ENCODE data around the gene SYNE1.
A peak's percentile ranks its signal among the peaks of the same experiment; 100 is the strongest.
"Not testable (repeated sequence)": the region's sequence is repeated elsewhere in the genome, so short reads cannot be mapped to it uniquely, and the experiment has no call there.

SYNE1 gene

GRCh38 chr6:152091851-152092341, 545.3 kb downstream of the SYNE1 start:
- peak; percentile 63 for DNase-seq

DNA sequence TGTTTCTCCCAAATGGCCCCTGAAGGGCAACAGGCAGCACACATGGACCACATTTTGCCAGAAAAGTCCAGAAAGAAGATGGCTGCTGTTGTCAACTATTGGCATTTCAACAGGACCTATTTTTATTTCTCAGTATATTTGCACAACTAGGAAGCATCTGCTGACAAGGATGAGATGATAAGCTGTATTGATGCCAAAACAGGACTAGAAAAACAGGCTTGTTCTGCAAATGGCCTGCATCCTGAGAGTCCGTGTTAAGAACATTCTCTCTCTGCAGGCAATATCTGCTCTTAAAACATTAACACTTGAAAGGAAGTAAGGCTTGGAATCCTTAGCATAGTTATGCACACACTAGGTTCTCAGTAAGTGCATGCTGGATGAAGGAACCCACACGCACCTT, 546.0 kb downstream of the SYNE1 start:
- no peak for DNase-seq

- DNase-seq, result peak; percentile 62
These were observed 547.2 kb downstream of the SYNE1 start for GRCh38 chr6:152089992-152090391.

- DNase-seq, result no peak
These were observed 549.5 kb downstream of the SYNE1 start for GRCh38 chr6:152087701-152088100.

DNA sequence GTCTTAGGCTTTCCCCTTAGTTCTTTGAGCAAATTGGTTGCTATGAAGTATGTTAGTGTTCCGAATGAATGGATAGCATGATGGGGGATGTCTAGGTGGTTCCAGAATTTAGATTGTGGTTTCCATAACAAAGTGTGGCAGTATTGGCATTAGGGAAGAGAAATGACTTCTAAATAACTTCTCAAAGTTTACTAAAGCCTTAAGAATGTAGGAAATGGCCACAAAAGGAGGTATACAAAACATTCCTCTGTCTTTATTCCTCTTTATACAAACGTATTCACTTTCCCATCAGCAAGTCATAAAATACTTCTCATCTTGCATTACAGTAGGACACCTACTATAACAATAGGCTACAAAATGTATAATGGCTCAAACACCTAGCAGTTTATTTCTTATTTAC, 550.1 kb downstream of the SYNE1 start:
- peak; percentile 59 for DNase-seq

GRCh38 chr6:152086223-152086873, 550.8 kb downstream of the SYNE1 start:
- no peak for DNase-seq

GRCh38 chr6:152085451-152085921, 551.7 kb downstream of the SYNE1 start:
- no peak for DNase-seq

GRCh38 chr6:152078804-152079203, 558.4 kb downstream of the SYNE1 start:
- no peak for DNase-seq

GRCh38 chr6:152078001-152078400, 559.2 kb downstream of the SYNE1 start:
- DNase-seq, result no peak

GRCh38 chr6:152076242-152076641, 560.9 kb downstream of the SYNE1 start:
- DNase-seq, result not testable (repeated sequence)

DNA sequence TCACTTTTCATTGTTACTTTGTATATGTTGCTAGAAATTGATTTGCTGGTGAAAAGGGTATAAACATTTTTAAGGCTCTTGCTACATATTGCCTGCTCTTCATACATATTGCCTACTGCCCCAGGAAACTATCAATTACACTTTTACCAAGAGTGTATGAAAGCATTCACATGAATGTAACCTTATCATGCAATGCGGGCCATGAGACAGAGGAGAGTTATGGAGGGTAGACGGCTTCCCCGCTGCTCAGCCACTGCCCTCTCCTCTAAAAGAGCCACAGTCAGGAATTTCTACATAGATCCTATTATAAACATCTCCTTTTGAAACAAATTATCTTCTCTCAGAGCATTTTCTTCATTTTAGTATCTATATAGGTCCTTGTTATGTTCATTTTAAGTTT, 565.3 kb downstream of the SYNE1 start:
- no peak for DNase-seq

All from fibroblast of skin of abdomen (primary cell).